ENCODE measurements around the gene ROR1.

GRCh38 chr1:64098436-64098835 is 324.6 kb downstream of the ROR1 start:
- no peak for TF ChIP-seq ZNF565 (CRISPR knock-in tag; conservative IDR thresholded peaks at IDR 0.05; ENCODE audit: low read depth)
- TF ChIP-seq BACH2 (CRISPR knock-in tag; IDR thresholded peaks at IDR 0.05; ENCODE audit: borderline replicate concordance), result no peak
- no peak for TF ChIP-seq CREB5 (CRISPR knock-in tag; IDR thresholded peaks at IDR 0.05; ENCODE audit: low read depth)
- TF ChIP-seq PATZ1 (CRISPR knock-in tag; IDR thresholded peaks at IDR 0.05; ENCODE audit: borderline replicate concordance), result no peak
- no peak for TF ChIP-seq ESRRG (CRISPR knock-in tag; IDR thresholded peaks at IDR 0.05)
- no peak for TF ChIP-seq ZFP30 (CRISPR knock-in tag; IDR thresholded peaks at IDR 0.05)
- TF ChIP-seq ZNF8 (CRISPR knock-in tag; IDR thresholded peaks at IDR 0.05), result no peak
- TF ChIP-seq ZC3H10 (CRISPR knock-in tag; IDR thresholded peaks at IDR 0.05), result no peak
- no peak for TF ChIP-seq ARNTL (CRISPR knock-in tag; IDR thresholded peaks at IDR 0.05; ENCODE audit: borderline replicate concordance, low read depth)
- no peak for TF ChIP-seq CSDC2 (CRISPR knock-in tag; IDR thresholded peaks at IDR 0.05)
- TF ChIP-seq CSRNP3 (CRISPR knock-in tag; IDR thresholded peaks at IDR 0.05), result no peak
- no peak for TF ChIP-seq TOX (CRISPR knock-in tag; IDR thresholded peaks at IDR 0.05; ENCODE audit: borderline replicate concordance)
- no peak for TF ChIP-seq RARB (CRISPR knock-in tag; IDR thresholded peaks at IDR 0.05)

Data from SK-N-SH treated with all-trans-retinoic acid at 6 μM for 48 hours (cell line).